H9 (cell line): ENCODE results near the gene IVNS1ABP. TPM values are rescaled to one million over a fixed set of nuclear protein-coding genes. Genes with fewer than 3 reads are reported as not detected.

Source experiments
- DNase-seq: peaks from one replicate; pipeline ENCODE4 v3.0.0-alpha.2; 2017
- H2AFZ ChIP-seq: one replicate; pipeline ENCODE4 v1.6.1; 2013; ENCODE audit warnings: mild to moderate bottlenecking, low read length, control low read depth, moderate library complexity
- H2AK5ac ChIP-seq: 2 replicates; pipeline ENCODE4 v1.6.1; 2013; ENCODE audit warnings: low read length, control low read depth, mixed read lengths; ENCODE audit not compliant: insufficient read length
- H2BK120ac ChIP-seq: one replicate; pipeline ENCODE4 v1.6.1; 2013; ENCODE audit warnings: low read depth, mild to moderate bottlenecking, low read length, control low read depth, inconsistent platforms; ENCODE audit not compliant: poor library complexity, severe bottlenecking
- H2BK12ac ChIP-seq: 2 replicates; pipeline ENCODE4 v1.6.1; 2013; ENCODE audit warnings: low read length, control low read depth, mixed read lengths, low read depth; ENCODE audit not compliant: insufficient read length
- H2BK15ac ChIP-seq: 2 replicates; pipeline ENCODE4 v1.6.1; 2013; ENCODE audit warnings: low read depth, low read length, control low read depth
- H2BK20ac ChIP-seq: one replicate; pipeline ENCODE4 v1.6.1; 2013; ENCODE audit warnings: low read depth, mild to moderate bottlenecking, low read length, control low read depth, inconsistent platforms; ENCODE audit not compliant: poor library complexity, severe bottlenecking
- H2BK5ac ChIP-seq: 2 replicates; pipeline ENCODE4 v1.6.1; 2013; ENCODE audit warnings: low read length, control low read depth, mixed read lengths; ENCODE audit not compliant: insufficient read length
- H3K14ac ChIP-seq: 2 replicates; pipeline ENCODE4 v1.6.1; 2013; ENCODE audit warnings: low read length, control low read depth; ENCODE audit not compliant: insufficient read depth
- H3K18ac ChIP-seq: 2 replicates; pipeline ENCODE4 v1.6.1; 2013; ENCODE audit warnings: low read depth, mild to moderate bottlenecking, mixed read lengths, low read length, control low read depth; ENCODE audit not compliant: insufficient read length
- H3K23ac ChIP-seq: 2 replicates; pipeline ENCODE4 v1.6.1; 2013; ENCODE audit warnings: low read length, control low read depth, mixed read lengths, low read depth; ENCODE audit not compliant: insufficient read length
- H3K23me2 ChIP-seq: 2 replicates; pipeline ENCODE4 v1.6.1; 2013; ENCODE audit warnings: low read depth, mild to moderate bottlenecking, mixed read lengths, low read length, control low read depth; ENCODE audit not compliant: insufficient read length, poor library complexity, severe bottlenecking
- H3K27ac ChIP-seq: 2 replicates; pipeline ENCODE4 v1.5.1; 2013; ENCODE audit warnings: low read length, control low read depth, mixed read lengths, low read depth; ENCODE audit not compliant: insufficient read length
- H3K27me3 ChIP-seq: 2 replicates; pipeline ENCODE4 v1.6.1; 2013; ENCODE audit warnings: low read length, control low read depth, inconsistent platforms; ENCODE audit not compliant: insufficient read depth
- H3K4ac ChIP-seq: 2 replicates; pipeline ENCODE4 v1.6.1; 2013; ENCODE audit warnings: low read depth, mild to moderate bottlenecking, control low read depth, inconsistent platforms, low read length, moderate library complexity
- H3K4me1 ChIP-seq: 2 replicates; pipeline ENCODE4 v1.6.1; 2013; ENCODE audit warnings: low read length, control low read depth, inconsistent platforms; ENCODE audit not compliant: insufficient read depth
- H3K4me2 ChIP-seq: 2 replicates; pipeline ENCODE4 v1.6.1; 2013; ENCODE audit warnings: low read length, control low read depth, mixed read lengths; ENCODE audit not compliant: insufficient read length, insufficient read depth
- H3K56ac ChIP-seq: 2 replicates; pipeline ENCODE4 v1.6.1; 2013; ENCODE audit warnings: low read depth, mild to moderate bottlenecking, mixed read lengths, low read length, control low read depth; ENCODE audit not compliant: insufficient read length
- H3K79me1 ChIP-seq: 2 replicates; pipeline ENCODE4 v1.6.1; 2013; ENCODE audit warnings: low read depth, mild to moderate bottlenecking, moderate library complexity, low read length, control low read depth, inconsistent platforms; ENCODE audit not compliant: insufficient read depth, poor library complexity, severe bottlenecking
- H3K79me2 ChIP-seq: 2 replicates; pipeline ENCODE4 v1.6.1; 2013; ENCODE audit warnings: low read length, control low read depth, inconsistent platforms; ENCODE audit not compliant: insufficient read depth
- H3K9ac ChIP-seq: 2 replicates; pipeline ENCODE4 v1.6.1; 2013; ENCODE audit warnings: low read length, control low read depth, mixed read lengths; ENCODE audit not compliant: insufficient read length; ENCODE audit errors: extremely low read depth
- H3K9me3 ChIP-seq: one replicate; pipeline ENCODE4 v1.6.1; 2013; ENCODE audit warnings: low read depth, low read length, inconsistent platforms; ENCODE audit not compliant: control insufficient read depth
- H3T11ph ChIP-seq: one replicate; pipeline ENCODE4 v1.6.1; 2013; ENCODE audit warnings: mild to moderate bottlenecking, low read length, control low read depth, inconsistent platforms
- H4K20me1 ChIP-seq: one replicate; pipeline ENCODE4 v1.6.1; 2013; ENCODE audit not compliant: control insufficient read depth, insufficient read length, insufficient read depth
- H4K5ac ChIP-seq: 2 replicates; pipeline ENCODE4 v1.6.1; 2013; ENCODE audit warnings: low read depth, mild to moderate bottlenecking, mixed read lengths, low read length, control low read depth; ENCODE audit not compliant: insufficient read length
- H4K8ac ChIP-seq: replicated peaks from 2 replicates; pipeline ENCODE4 v1.6.1; 2013; ENCODE audit warnings: low read length, control low read depth, mixed read lengths, low read depth; ENCODE audit not compliant: insufficient read length
- H4K91ac ChIP-seq: 2 replicates; pipeline ENCODE4 v1.6.1; 2013; ENCODE audit warnings: low read depth, mild to moderate bottlenecking, moderate library complexity, mixed read lengths, low read length, control low read depth; ENCODE audit not compliant: insufficient read length
- H3K27ac Mint-ChIP-seq, 3 experiments: 2 replicates in 2 of 3; 3 replicates in 1 of 3; pipeline ENCODE4 v1.8.0; 2020 to 2021; ENCODE audit warnings: mixed read lengths in 3 of 3, mild to moderate bottlenecking in 1 of 3, moderate library complexity in 1 of 3
- H3K27me3 Mint-ChIP-seq: 2 replicates; pipeline ENCODE4 v1.8.0; 2021; ENCODE audit warnings: low read depth, mild to moderate bottlenecking, moderate library complexity, mixed read lengths
- H3K36me3 Mint-ChIP-seq, 3 experiments: 2 replicates in 2 of 3; 3 replicates in 1 of 3; pipeline ENCODE4 v1.8.0; 2020 to 2021; ENCODE audit warnings: low read depth in 3 of 3, mixed read lengths in 3 of 3; ENCODE audit not compliant: insufficient read depth in 1 of 3
- H3K4me1 Mint-ChIP-seq, 2 experiments: 2 replicates each; pipeline ENCODE4 v1.8.0; 2020; ENCODE audit warnings: mixed read lengths in 2 of 2
- H3K4me3 Mint-ChIP-seq, 2 experiments: 2 replicates in 1 of 2; 3 replicates in 1 of 2; pipeline ENCODE4 v1.8.0; 2020 to 2021; ENCODE audit warnings: mild to moderate bottlenecking in 2 of 2, mixed read lengths in 2 of 2, moderate library complexity in 1 of 2
- H3K9me3 Mint-ChIP-seq, 2 experiments: 2 replicates in 1 of 2; 3 replicates in 1 of 2; pipeline ENCODE4 v1.8.0; 2020; ENCODE audit warnings: mild to moderate bottlenecking in 2 of 2, mixed read lengths in 2 of 2, moderate library complexity in 1 of 2
- CTCF ChIP-seq: fragments of 200-600 bp; sonication (generic); conservative IDR thresholded peaks from 3 replicates; pipeline ENCODE4 v1.8.0; 2021; ENCODE audit warnings: antibody characterized with exemption, mild to moderate bottlenecking
- WGBS: extraction: QIAGEN DNeasy Blood & Tissue Kit; methylation state at CpG from one replicate; pipeline ENCODE4 v1.1.7; 2013; ENCODE audit warnings: missing lambda C conversion rate, low lambda C conversion rate, mixed read lengths; ENCODE audit not compliant: insufficient read length; ENCODE audit errors: extremely low coverage; 5-methylcytosine and 5-hydroxymethylcytosine counted together
- total RNA-seq: library from RNA; stranded (reverse); gene quantifications from 2 replicates; pipeline ENCODE4 v1.2.1, GENCODE V29; 2021

The IVNS1ABP gene
- total RNA-seq, 1 experiment from 2014 or later, result 110 TPM

GRCh38 chr1:185305419-185305818 is 11.6 kb downstream of the IVNS1ABP start:
- Histone ChIP-seq H2BK20ac (no peak overlapping the region), H2BK12ac (no peak overlapping the region), H3K9ac (no peak overlapping the region), H4K91ac (no peak overlapping the region), H3K14ac (no peak overlapping the region), H3K4ac (no peak overlapping the region), H3K79me2 (no peaks in the 10 kb centered on the region; the same call in 1 of the 2 replicates), H3K27ac (no peak overlapping the region), H3K4me2 (no peak overlapping the region), H3K56ac (no peak overlapping the region), H4K5ac (no peak overlapping the region), H2BK15ac (no peak overlapping the region), H3K9me3 (no peaks in the 10 kb centered on the region), H3T11ph (no peak overlapping the region), H3K23ac (no peak overlapping the region), H3K27me3 (no peaks in the 10 kb centered on the region), H2AK5ac (no peak overlapping the region), H2BK120ac (no peak overlapping the region), H4K8ac (no peak overlapping the region), H2BK5ac (no peak overlapping the region), H2AFZ (no peak overlapping the region), H4K20me1 (no peaks in the 10 kb centered on the region), H3K18ac (no peak overlapping the region), H3K79me1 (peaks cover 5% of the 10 kb centered on the region), H3K4me1 (no peaks in the 10 kb centered on the region), H3K23me2 (no peaks in the 10 kb centered on the region)
- no peak for TF ChIP-seq CTCF
- H3K27me3 Mint-ChIP-seq, result no peaks in the 10 kb centered on the region
- H3K27ac Mint-ChIP-seq, result no peak overlapping the region; a peak in 1 of 7 replicates
- H3K4me3 Mint-ChIP-seq, result no peak overlapping the region
- peaks cover 45 to 86% (median 70%) of the 10 kb centered on the region in 3 experiments; a peak in 6 of 7 replicates for H3K36me3 Mint-ChIP-seq
- WGBS, result no CpG with 5 or more reads among the region's 3 CpGs
- H3K4me1 Mint-ChIP-seq, result no peaks in the 10 kb centered on the region
- no peaks in the 10 kb centered on the region for H3K9me3 Mint-ChIP-seq
- DNase-seq, result no peak
